GM18951 (cell line): ENCODE measurements around the gene SYT14.
"Not testable (repeated sequence)": the region's sequence is repeated elsewhere in the genome, so short reads cannot be mapped to it uniquely, and the experiment has no call there.

ENCODE experiments used
- POLR2A ChIP-seq: IDR thresholded peaks from 4 replicates; pipeline ENCODE4 v1.6.1; 2011; ENCODE audit warnings: mild to moderate bottlenecking; ENCODE audit not compliant: insufficient read length, insufficient read depth; ENCODE audit errors: extremely low read depth
- in situ Hi-C: fragments of 300-500 bp; cut with MboI; formaldehyde crosslinking; loops from one replicate; pipeline ENCODE4 v1.12.0; 2022; ENCODE audit warnings: low sequenced_read_pairs, mixed read lengths, inconsistent platforms; ENCODE audit not compliant: unreplicated experiment

SYT14 gene

GRCh38 chr1:210021145-210021860 is 83.3 kb downstream of the SYT14 start:
- in situ Hi-C loops = no loop called here

GRCh38 chr1:210022044-210022443 is 84.0 kb downstream of the SYT14 start:
- TF ChIP-seq POLR2A = no peak
- in situ Hi-C loops = no loop called here

More at GRCh38 chr1:210021145-210021860, 83.3 kb downstream of the SYT14 start:
- no peak for TF ChIP-seq POLR2A

- in situ Hi-C loops = no loop called here
- TF ChIP-seq POLR2A = no peak
Observed at GRCh38 chr1:210024282-210024681, 86.3 kb downstream of the SYT14 start.

GRCh38 chr1:210024996-210025395 is 87.0 kb downstream of the SYT14 start:
- in situ Hi-C loops = no loop called here
- TF ChIP-seq POLR2A = no peak

DNA sequence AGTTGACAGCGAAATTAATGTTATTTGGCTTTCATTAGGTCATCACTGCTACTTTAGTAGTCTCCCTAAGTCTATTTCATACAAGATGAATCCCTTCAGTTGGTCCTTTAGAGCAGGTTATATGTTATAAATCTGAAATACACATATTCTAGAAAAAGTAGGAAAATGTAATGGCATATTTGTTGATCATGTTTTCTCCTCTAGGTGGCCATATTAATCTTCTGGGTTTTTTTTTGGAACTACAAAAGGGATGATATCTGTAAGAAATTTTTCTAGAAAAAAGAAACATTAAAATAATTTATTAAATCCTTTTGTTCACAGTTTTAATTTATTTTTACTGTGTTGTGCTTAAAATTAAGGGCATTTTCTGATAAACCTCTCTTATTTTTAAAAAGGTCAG is 87.9 kb downstream of the SYT14 start:
- in situ Hi-C loops = no loop called here
- no peak for TF ChIP-seq POLR2A

DNA sequence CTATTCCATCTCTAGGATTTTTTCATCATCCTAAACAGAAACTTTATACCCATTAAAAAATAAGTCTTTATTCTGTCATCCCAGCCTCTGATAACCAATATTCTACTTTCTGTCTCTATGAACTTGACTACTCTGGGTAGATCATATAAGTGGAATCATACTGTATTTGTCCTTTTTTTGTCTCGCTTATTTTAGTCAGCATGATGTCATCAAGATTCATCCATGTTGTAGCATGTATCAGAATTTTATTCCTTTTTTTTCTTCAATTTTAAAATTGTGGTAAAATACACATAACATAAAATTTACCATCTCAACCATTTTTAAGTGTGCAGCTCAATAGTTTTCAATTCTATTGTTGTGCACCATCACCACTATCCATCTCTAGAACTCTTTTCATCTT is 90.0 kb downstream of the SYT14 start:
- in situ Hi-C loops = no loop called here
- no peak for TF ChIP-seq POLR2A

GRCh38 chr1:210031473-210031872 is 93.5 kb downstream of the SYT14 start:
- in situ Hi-C loops = no loop called here
- no peak for TF ChIP-seq POLR2A

DNA sequence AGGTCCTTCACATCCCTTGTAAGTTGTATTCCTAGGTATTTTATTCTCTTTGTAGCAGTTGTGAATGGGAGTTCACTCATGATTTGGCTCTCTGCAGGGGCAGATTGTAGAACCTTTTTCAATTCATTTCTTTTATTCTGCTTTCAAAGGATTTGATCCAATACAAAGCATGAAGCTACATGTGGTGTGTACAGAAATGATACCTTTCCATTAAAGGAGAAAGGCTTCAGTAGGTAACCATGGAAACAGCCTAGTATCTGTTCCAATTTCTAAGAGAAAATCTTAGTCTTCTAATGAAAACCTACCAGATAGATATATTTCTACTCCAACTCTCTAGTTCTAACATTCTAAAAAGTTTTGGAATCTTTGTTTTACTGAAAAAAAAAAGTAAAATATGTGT is 105.0 kb downstream of the SYT14 start:
- in situ Hi-C loops = no loop called here
- no peak for TF ChIP-seq POLR2A

- in situ Hi-C loops = no loop called here
- TF ChIP-seq POLR2A = no peak
Observed at GRCh38 chr1:210049616-210050015, 111.6 kb downstream of the SYT14 start.

DNA sequence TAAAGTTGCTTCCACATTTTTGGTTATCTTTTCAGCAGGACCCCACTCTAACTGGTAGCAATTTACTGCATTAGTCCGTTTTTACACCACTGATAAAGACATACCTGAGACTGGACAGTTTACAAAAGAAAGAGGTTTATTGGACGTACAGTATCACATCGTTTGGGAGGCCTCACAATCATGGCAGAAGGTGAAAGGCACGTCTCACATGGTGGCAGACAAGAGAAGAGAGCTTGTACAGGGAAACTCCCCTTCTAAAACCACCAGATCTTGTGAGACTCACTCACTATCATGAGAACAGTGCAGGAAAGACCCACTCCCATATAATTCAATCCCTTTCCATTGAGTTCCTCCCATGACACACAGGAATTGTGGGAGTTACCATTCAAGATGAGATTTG is 112.5 kb downstream of the SYT14 start:
- in situ Hi-C loops = not testable (repeated sequence)

- no peak for TF ChIP-seq POLR2A
- in situ Hi-C loops = no loop called here
Observed at GRCh38 chr1:210053126-210053525, 115.1 kb downstream of the SYT14 start.

DNA sequence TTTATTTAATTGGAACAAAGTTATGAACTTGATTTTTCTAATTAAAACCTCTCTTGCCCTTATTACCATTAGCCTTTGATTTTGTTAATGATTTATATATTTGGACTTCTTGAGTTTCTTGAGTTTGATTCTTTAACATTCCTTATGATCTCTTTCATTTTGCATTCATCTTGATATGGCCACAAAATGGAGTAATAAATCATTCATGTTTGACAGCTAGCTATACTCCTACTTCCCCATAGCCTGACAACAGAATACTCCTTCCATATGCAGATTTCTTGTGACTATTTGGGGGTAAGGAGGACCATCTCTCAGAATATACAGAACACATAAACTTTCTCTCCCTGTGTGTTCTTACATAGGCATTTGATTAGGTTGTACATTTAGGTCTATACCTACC is 119.6 kb downstream of the SYT14 start:
- in situ Hi-C loops = no loop called here
- no peak for TF ChIP-seq POLR2A

DNA sequence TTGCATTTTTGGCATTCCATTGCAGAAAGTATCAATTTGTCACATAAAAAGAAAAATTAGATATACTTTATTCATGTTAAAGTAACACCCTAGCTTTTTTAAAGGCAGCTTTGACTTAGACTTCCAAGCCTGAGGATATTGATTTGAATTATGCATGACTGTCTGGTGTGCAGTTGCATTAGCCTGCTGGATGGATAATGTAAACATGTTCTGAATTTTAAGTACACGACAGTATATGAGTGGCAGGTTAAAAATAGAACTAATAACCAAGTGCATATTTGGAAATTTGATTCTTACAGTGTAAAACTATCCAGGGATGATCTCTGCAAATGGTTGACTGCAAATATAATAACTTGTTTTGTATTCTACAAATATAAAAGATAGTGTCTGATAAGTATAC is 124.0 kb downstream of the SYT14 start:
- no peak for TF ChIP-seq POLR2A
- in situ Hi-C loops = no loop called here

DNA sequence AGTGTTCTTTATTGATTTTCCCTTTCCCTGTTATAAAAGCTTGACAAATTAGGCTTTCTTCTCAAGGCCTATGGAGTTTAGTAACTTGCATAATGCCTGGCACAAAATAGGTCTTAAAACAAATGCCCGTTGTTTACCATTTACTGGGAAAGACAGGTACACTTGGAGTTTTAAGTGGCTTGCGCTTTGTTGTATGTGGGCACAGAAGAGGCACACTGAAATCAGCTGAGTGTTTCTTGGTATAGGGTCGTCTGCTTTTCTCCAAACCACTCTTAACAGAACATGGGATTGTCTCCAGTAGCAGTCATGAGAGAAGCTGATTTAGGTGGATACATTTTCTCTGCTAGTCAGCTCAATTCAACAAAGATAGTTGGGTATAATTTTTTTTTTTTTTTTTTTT is 132.5 kb downstream of the SYT14 start:
- in situ Hi-C loops = no loop called here
- no peak for TF ChIP-seq POLR2A

DNA sequence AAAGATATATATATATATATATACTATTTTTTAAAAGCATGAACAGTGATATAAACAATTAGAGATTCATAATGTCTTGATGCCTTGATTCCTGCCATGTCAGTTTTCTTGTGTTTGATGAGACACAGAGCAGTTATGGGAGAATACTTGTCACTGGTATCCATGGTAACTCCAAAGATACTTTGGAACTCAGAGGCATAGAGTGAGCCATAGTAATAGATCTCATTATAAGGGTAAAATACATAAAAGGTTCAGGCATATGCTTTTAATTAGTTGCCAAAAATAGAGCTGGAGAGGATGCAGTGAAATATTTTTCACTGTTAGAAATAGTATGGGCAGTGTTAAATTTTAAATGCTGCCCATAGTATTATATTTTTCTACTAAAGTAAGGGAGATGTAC is 134.1 kb downstream of the SYT14 start:
- in situ Hi-C loops = no loop called here
- no peak for TF ChIP-seq POLR2A
